ENCODE measurements around the gene LMOD3. TPM values are rescaled to one million over a fixed set of nuclear protein-coding genes. Genes with fewer than 3 reads are reported as not detected.

LMOD3 gene
- total and polyA plus RNA-seq, 2 of the 8 experiments (the other 6 are each of a cell fraction or from before 2014, with no cell fraction given): not detected

DNA sequence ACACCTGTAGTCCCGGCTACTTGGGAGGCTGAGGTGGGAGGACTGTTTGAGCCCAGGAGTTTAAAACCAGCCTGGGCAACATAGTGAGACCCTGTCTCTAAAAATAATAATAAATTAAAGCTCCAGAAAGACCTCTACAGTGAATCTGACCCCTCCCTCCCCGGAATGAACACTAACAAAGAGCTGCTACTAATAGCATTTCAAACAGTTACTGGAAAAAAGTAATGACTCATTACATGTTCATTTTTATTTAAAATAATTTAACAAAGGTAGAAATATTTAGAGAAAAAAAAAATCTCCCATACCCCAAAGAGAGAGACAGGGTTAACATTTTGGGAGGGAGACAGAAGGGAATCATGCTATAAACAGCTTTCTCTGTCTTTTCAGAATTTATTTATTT is 40.0 kb downstream of the LMOD3 start:
- Histone ChIP-seq H3K56ac (replicated peaks; ENCODE audit: insufficient read length, low read depth, low read length) (no peak overlapping the region), H4K5ac (ENCODE audit: insufficient read length, low read depth, low read length) (no peak overlapping the region), H3K27me3 (replicated peaks in 1 of 4; ENCODE audit: control insufficient read depth in 3 of 4, extremely low read depth in 1 of 4, insufficient read depth in 3 of 4, low read length in 3 of 4) (no peaks in the 10 kb centered on the region), H3K4me3 (ENCODE audit: extremely low read depth in 1 of 4, insufficient read depth in 2 of 4, low read depth in 3 of 4, low read length in 4 of 4) (no peak overlapping the region), H3K4ac (replicated peaks; ENCODE audit: insufficient read length, low read depth, low read length) (no peak overlapping the region), H4K8ac (ENCODE audit: extremely low read depth, insufficient read depth, low read length) (no peak overlapping the region), H2BK20ac (ENCODE audit: low read length) (no peak overlapping the region), H2BK5ac (ENCODE audit: low read depth, low read length) (no peak overlapping the region), H2AFZ (ENCODE audit: low read length) (no peak overlapping the region), H3K14ac (ENCODE audit: insufficient read length) (no peak overlapping the region), H2AK5ac (ENCODE audit: low read depth, low read length) (no peak overlapping the region), H3K79me1 (ENCODE audit: low read depth, low read length) (peaks cover 2% of the 10 kb centered on the region; the same call in 1 of the 2 replicates), H3K4me1 (replicated peaks in 1 of 4; ENCODE audit: control insufficient read depth in 3 of 4, insufficient read depth in 4 of 4, low read length in 3 of 4) (peaks cover 5 to 15% (median 11%) of the 10 kb centered on the region in 4 experiments), H3K27ac (ENCODE audit: low read depth, low read length) (no peak overlapping the region), H3K9ac (replicated peaks in 1 of 4; ENCODE audit: extremely low read depth in 1 of 4, low read depth in 3 of 4, low read length in 3 of 4) (no peak overlapping the region), H2BK12ac (ENCODE audit: low read depth, low read length) (no peak overlapping the region), H2BK15ac (ENCODE audit: low read length) (no peak overlapping the region), H4K91ac (replicated peaks; ENCODE audit: insufficient read length, low read length) (no peak overlapping the region), H3K18ac (ENCODE audit: extremely low read depth, low read length) (no peak overlapping the region), H3K23me2 (ENCODE audit: low read depth, low read length) (peaks cover 8% of the 10 kb centered on the region), H3K23ac (ENCODE audit: insufficient read length) (no peak overlapping the region), H2BK120ac (replicated peaks; ENCODE audit: low read depth, low read length) (no peak overlapping the region), H3K9me3 (ENCODE audit: insufficient read depth in 2 of 2, low read depth in 1 of 2, low read length in 1 of 2) (no peaks in the 10 kb centered on the region), H3K36me3 (ENCODE audit: control insufficient read depth in 2 of 4, insufficient read depth in 4 of 4, low read length in 3 of 4) (no peaks in the 10 kb centered on the region), H3K4me2 (ENCODE audit: insufficient read depth in 1 of 2, low read depth in 2 of 2, low read length in 2 of 2) (no peak overlapping the region), H3K79me2 (ENCODE audit: control insufficient read depth in 1 of 2, insufficient read depth in 2 of 2, low read length in 2 of 2) (peaks cover 0 to 22% of the 10 kb centered on the region in 2 experiments; a peak in 2 of 4 replicates), H4K20me1 (replicated peaks in 1 of 2; ENCODE audit: control insufficient read depth in 1 of 2, insufficient read depth in 2 of 2, low read length in 2 of 2) (no peaks in the 10 kb centered on the region)
- no peak for TF ChIP-seq CBX8 (IDR thresholded peaks at IDR 0.05; ENCODE audit: borderline replicate concordance, low read depth, low read length)
- TF ChIP-seq SIN3A (conservative IDR thresholded peaks at IDR 0.05 in 1 of 2, IDR thresholded peaks at IDR 0.05 in 1 of 2; ENCODE audit: low read depth in 1 of 2, low read length in 2 of 2): no peak
- no peak for TF ChIP-seq POLR2A (IDR thresholded peaks at IDR 0.05; ENCODE audit: control extremely low read depth in 1 of 2, low read depth in 2 of 2, low read length in 2 of 2)
- TF ChIP-seq POLR2AphosphoS5 (IDR thresholded peaks at IDR 0.05; ENCODE audit: low read depth, low read length): no peak
- no peak for TF ChIP-seq EGR1 (IDR thresholded peaks at IDR 0.05; ENCODE audit: borderline replicate concordance, low read depth, low read length)
- TF ChIP-seq, protein P1, sequence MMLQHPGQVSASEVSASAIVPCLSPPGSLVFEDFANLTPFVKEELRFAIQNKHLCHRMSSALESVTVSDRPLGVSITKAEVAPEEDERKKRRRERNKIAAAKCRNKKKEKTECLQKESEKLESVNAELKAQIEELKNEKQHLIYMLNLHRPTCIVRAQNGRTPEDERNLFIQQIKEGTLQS (IDR thresholded peaks at IDR 0.05; ENCODE audit: insufficient read depth, low read depth, low read length): no peak
- ChIA-PET CTCF (ENCODE audit: partially characterized antibody) (interaction anchor here (0.7 to 1.5 kb wide), 3 partner anchors 38 to 790 kb away, joined by 3 to 4 read pairs (median 3); no protein-coding TSS in a partner anchor), POLR2A (ENCODE audit: partially characterized antibody) (interaction anchor here (1.4 kb wide), 1 partner anchor 30 kb away, joined by 3 read pairs; the partner anchor contains the start of gene TMF1)
- no peak for FAIRE-seq
- WGBS, 2 experiments (ENCODE audit: extremely low coverage in 1 of 2, insufficient coverage in 1 of 2, insufficient read length in 1 of 2, insufficient replicate concordance in 2 of 2, low coverage in 1 of 2, low lambda C conversion rate in 2 of 2, missing lambda C conversion rate in 1 of 2): 98% methylated on average over 2 of the region's 2 CpGs; no CpG with 5 or more reads in 1 of the 2 experiments
- DNase-seq (ENCODE audit: low read depth in 1 of 2, low spot score in 2 of 2): no peak

Measured in H1 (cell line).